Endothelial cell of umbilical vein (primary cell): ENCODE results near the gene MPL. TPM values are rescaled to one million over a fixed set of nuclear protein-coding genes. Genes with fewer than 3 reads are reported as not detected.

Experiments
- BruUV-seq: library from RNA; stranded (reverse); fragments of 400-500 nt; replicated peaks from 2 replicates; lab custom pipeline; 2021; lab: Mats Ljungman, UMichigan
- CTCF ChIA-PET: fragments of 300-600, 350-600 bp; sonication (Branson Sonifier 250); formaldehyde crosslinking; loops from one replicate; lab custom pipeline; 2021; ENCODE audit warnings: antibody characterized with exemption, inconsistent platforms; lab: Charles Lee
- POLR2A ChIA-PET: fragments of 300-600, 350-600 bp; sonication (Branson Sonifier 250); formaldehyde crosslinking; loops from one replicate; lab custom pipeline; 2021; ENCODE audit warnings: antibody characterized with exemption, inconsistent platforms; lab: Charles Lee
- DNase-seq: peaks from one replicate; pipeline ENCODE4 v3.0.0-alpha.2; 2011; ENCODE audit warnings: low read depth, low spot score
- FAIRE-seq: peaks from 2 replicates; lab custom pipeline; 2011; peaks lifted over from hg19 to GRCh38; lab: Jason Lieb, UNC
- H2AFZ ChIP-seq: 2 replicates; pipeline ENCODE4 v1.6.0; 2012; ENCODE audit warnings: low read depth, low read length, control low read depth, inconsistent platforms
- H3K27ac ChIP-seq: 2 replicates; pipeline ENCODE4 v1.5.1; 2011; ENCODE audit warnings: low read depth, mild to moderate bottlenecking, control low read depth, low read length, moderate library complexity; ENCODE audit not compliant: insufficient read depth
- H3K27me3 ChIP-seq, 2 experiments: 2 replicates each; pipeline versions ENCODE4 v1.6.0 to v1.6.1; 2011; ENCODE audit warnings: low read length in 2 of 2, mixed read lengths in 1 of 2; ENCODE audit not compliant: control insufficient read depth in 2 of 2, insufficient read depth in 2 of 2
- H3K36me3 ChIP-seq, 2 experiments: 2 replicates in 1 of 2; 3 replicates in 1 of 2; pipeline ENCODE4 v1.5.1; 2011; ENCODE audit warnings: low read length in 2 of 2, mild to moderate bottlenecking in 1 of 2, moderate library complexity in 1 of 2; ENCODE audit not compliant: control insufficient read depth in 2 of 2, insufficient read depth in 2 of 2; ENCODE audit errors: extremely low read depth in 1 of 2
- H3K4me1 ChIP-seq: 3 replicates; pipeline ENCODE4 v1.5.1; 2011; ENCODE audit warnings: mild to moderate bottlenecking, low read length; ENCODE audit not compliant: control insufficient read depth, insufficient read depth; ENCODE audit errors: extremely low read depth
- H3K4me2 ChIP-seq: 2 replicates; pipeline ENCODE4 v1.6.1; 2011; ENCODE audit warnings: low read length, control low read depth, mixed read lengths; ENCODE audit not compliant: insufficient read depth
- H3K4me3 ChIP-seq, 3 experiments: fragments of 200-600 bp in 1 of 3; sonication (generic), shearing (Covaris generic) in 1 of 3; replicated peaks in 1 of 3; 2 replicates each; pipeline ENCODE4 v1.5.1; 2011 to 2016; ENCODE audit warnings: control low read depth in 3 of 3, low read length in 3 of 3, mild to moderate bottlenecking in 2 of 3, inconsistent platforms in 1 of 3, low read depth in 1 of 3, moderate library complexity in 1 of 3; ENCODE audit not compliant: insufficient read depth in 1 of 3
- H3K79me2 ChIP-seq: 2 replicates; pipeline ENCODE4 v1.6.0; 2012; ENCODE audit warnings: low read length, inconsistent platforms; ENCODE audit not compliant: control insufficient read depth, insufficient read depth
- H3K9ac ChIP-seq: replicated peaks from 2 replicates; pipeline ENCODE3; 2011; ENCODE audit warnings: low read length, control low read depth; ENCODE audit not compliant: insufficient read depth; ENCODE audit errors: extremely low read depth
- H3K9me1 ChIP-seq: replicated peaks from 3 replicates; pipeline ENCODE4 v1.6.0; 2011; ENCODE audit warnings: mild to moderate bottlenecking, low read length; ENCODE audit not compliant: control insufficient read depth, insufficient read depth; ENCODE audit errors: extremely low read depth
- H3K9me3 ChIP-seq: replicated peaks from 2 replicates; pipeline ENCODE4 v1.5.1; 2012; ENCODE audit warnings: low read length, inconsistent platforms; ENCODE audit not compliant: control insufficient read depth, insufficient read depth
- H4K20me1 ChIP-seq: replicated peaks from 2 replicates; pipeline ENCODE3; 2011; ENCODE audit warnings: mild to moderate bottlenecking, low read length; ENCODE audit not compliant: control insufficient read depth, insufficient read depth; ENCODE audit errors: extremely low read depth
- CTCF ChIP-seq, 2 donors: IDR thresholded peaks; 1 replicate in 1 of 2; 2 replicates in 1 of 2; pipeline ENCODE4 v1.5.1; 2011; ENCODE audit warnings: low read length in 2 of 2, mild to moderate bottlenecking in 2 of 2, moderate library complexity in 2 of 2, control low read depth in 1 of 2, inconsistent platforms in 1 of 2, low read depth in 1 of 2; ENCODE audit not compliant: insufficient read depth in 1 of 2; ENCODE audit errors: extremely low read depth in 1 of 2
- EZH2 ChIP-seq: IDR thresholded peaks from 2 replicates; pipeline ENCODE4 v1.6.1; 2012; ENCODE audit warnings: borderline replicate concordance, low read depth, mild to moderate bottlenecking, moderate library complexity, low read length, inconsistent platforms; ENCODE audit not compliant: severe bottlenecking
- FOS ChIP-seq: IDR thresholded peaks from 2 replicates; pipeline ENCODE4 v1.6.1; 2011; ENCODE audit warnings: mild to moderate bottlenecking, low read length, moderate library complexity, borderline replicate concordance; ENCODE audit not compliant: insufficient read depth
- GATA2 ChIP-seq: IDR thresholded peaks from 2 replicates; pipeline ENCODE4 v1.7.0; 2011; ENCODE audit warnings: low read depth, mild to moderate bottlenecking, moderate library complexity, mixed read lengths, low read length; ENCODE audit not compliant: insufficient read length, insufficient read depth
- JUN ChIP-seq: IDR thresholded peaks from 2 replicates; pipeline ENCODE4 v1.6.1; 2011; ENCODE audit warnings: borderline replicate concordance, low read depth; ENCODE audit not compliant: insufficient read length, insufficient read depth
- MAX ChIP-seq: IDR thresholded peaks from 2 replicates; pipeline ENCODE4 v1.6.1; 2011; ENCODE audit not compliant: insufficient read depth, insufficient read length
- MYC ChIP-seq: IDR thresholded peaks from one replicate; pipeline ENCODE4 v1.6.1; 2011; ENCODE audit warnings: mild to moderate bottlenecking, low read depth, low read length
- POLR2A ChIP-seq: IDR thresholded peaks from 2 replicates; pipeline ENCODE4 v1.6.1; 2012; ENCODE audit warnings: low read depth, mild to moderate bottlenecking, control low read depth, low read length
- POLR2AphosphoS5 ChIP-seq: IDR thresholded peaks from 2 replicates; pipeline ENCODE4 v1.6.1; 2012; ENCODE audit warnings: low read depth, mild to moderate bottlenecking, control low read depth, low read length, moderate library complexity; ENCODE audit not compliant: insufficient read depth
- dilution Hi-C: fragments of 300-500 bp; cut with MboI; formaldehyde crosslinking; loops from one replicate; pipeline ENCODE4 v1.15.0; 2019; ENCODE audit warnings: low sequenced_read_pairs; ENCODE audit not compliant: extremely low pct_ligation_motif_present
- intact Hi-C: fragments of 100-400 bp; cut with micrococcal nuclease; formaldehyde crosslinking; loops from one replicate; pipeline ENCODE4 v1.10.0; 2022
- polyA plus RNA-seq, 4 experiments: library from polyadenylated mRNA; depleted of rRNA in 3 of 4; stranded (reverse) in 3 of 4; unstranded in 1 of 4; fragments of >200 nt; gene quantifications; 2 replicates each; pipeline versions ENCODE4 v1.2.1 to v1.2.3, GENCODE V29; 2011 to 2012; ENCODE audit warnings: missing spikeins in 1 of 4
- total RNA-seq: library from RNA; stranded (reverse); gene quantifications from 2 replicates; pipeline ENCODE4 v1.2.3, GENCODE V29; 2021

Gene MPL
- total and polyA plus RNA-seq, 2 donors (not counting 3 experiments of a cell fraction or from before 2014, with no cell fraction given): 0.14 to 0.24 TPM

- Histone ChIP-seq H3K4me1 (peaks cover 26% of the 10 kb centered on the region), H4K20me1 (no peaks in the 10 kb centered on the region), H3K4me3 (no peak overlapping the region), H3K79me2 (no peaks in the 10 kb centered on the region), H3K27ac (no peak overlapping the region), H2AFZ (no peak overlapping the region), H3K9ac (no peak overlapping the region), H3K4me2 (no peak overlapping the region), H3K27me3 (peaks cover 0 to 5% of the 10 kb centered on the region in 2 experiments), H3K9me3 (no peaks in the 10 kb centered on the region), H3K36me3 (no peaks in the 10 kb centered on the region), H3K9me1 (no peaks in the 10 kb centered on the region)
- ChIA-PET CTCF (interaction anchor here (1.2 kb wide), 1 partner anchor 21 kb away, joined by 3 read pairs; no protein-coding TSS in a partner anchor), POLR2A (interaction anchor here (0.7 kb wide), 1 partner anchor 10 kb away, joined by 3 read pairs; no protein-coding TSS in a partner anchor)
- TF ChIP-seq MAX (no peak), GATA2 (no peak), POLR2A (no peak), JUN (no peak), MYC (no peak)
- FAIRE-seq: no peak
- intact Hi-C loops (no loop called here), dilution Hi-C loops (no loop called here)
- no peak for DNase-seq
- BruUV-seq: no TSS peak
Observed at GRCh38 chr1:43292679-43293078, 44.9 kb upstream of the MPL start.

GRCh38 chr1:43293176-43293575, 44.4 kb upstream of the MPL start:
- CTCF ChIA-PET: interaction anchor here (1.2 kb wide), 1 partner anchor 21 kb away, joined by 3 read pairs; no protein-coding TSS in a partner anchor
- POLR2A ChIA-PET: interaction anchor here (0.7 kb wide), 1 partner anchor 9 kb away, joined by 3 read pairs; no protein-coding TSS in a partner anchor

More at GRCh38 chr1:43293176-43293575, 44.4 kb upstream of the MPL start:
- H3K27ac ChIP-seq: no peak overlapping the region
- BruUV-seq: no TSS peak
- no peak for TF ChIP-seq CTCF (IDR thresholded peaks at IDR 0.05; ENCODE audit: extremely low read depth in 1 of 2, insufficient read depth in 1 of 2, low read depth in 1 of 2, low read length in 2 of 2)
- no peak for TF ChIP-seq MYC
- TF ChIP-seq FOS: no peak
- no peak for TF ChIP-seq JUN
- TF ChIP-seq POLR2AphosphoS5: no peak
- no peak for TF ChIP-seq GATA2
- TF ChIP-seq POLR2A: no peak
- TF ChIP-seq MAX: no peak
- TF ChIP-seq EZH2: no peak
- no peaks in the 10 kb centered on the region for H3K9me3 ChIP-seq
- no peak overlapping the region for H3K4me2 ChIP-seq
- H3K9ac ChIP-seq: no peak overlapping the region
- no peaks in the 10 kb centered on the region for H3K36me3 ChIP-seq
- dilution Hi-C loops: no loop called here
- H3K4me1 ChIP-seq: peaks cover 26% of the 10 kb centered on the region
- DNase-seq (no peak), FAIRE-seq (no peak)
- no peak overlapping the region for H2AFZ ChIP-seq
- H3K4me3 ChIP-seq: no peak overlapping the region
- intact Hi-C loops: no loop called here
- H3K27me3 ChIP-seq: peaks cover 0 to 3% of the 10 kb centered on the region in 2 experiments
- no peaks in the 10 kb centered on the region for H3K9me1 ChIP-seq
- no peaks in the 10 kb centered on the region for H3K79me2 ChIP-seq
- H4K20me1 ChIP-seq: no peaks in the 10 kb centered on the region
